ENCODE data around the gene TGDS.

GRCh38 chr13:94535775-94536174 is 60.2 kb downstream of the TGDS start:
- TF ChIP-seq POLR2A (IDR thresholded peaks at IDR 0.05) (no peak), CTCF (IDR thresholded peaks at IDR 0.05) (no peak), POLR2AphosphoS5 (IDR thresholded peaks at IDR 0.05) (no peak), EP300 (IDR thresholded peaks at IDR 0.05) (no peak)
